Measurements from ENCODE around the gene MRM1.

The MRM1 gene

GRCh38 chr17:36592716-36593321 lies 8.6 kb upstream of the MRM1 start:
- Histone ChIP-seq H3K36me3 (ENCODE audit: control insufficient read depth, insufficient read depth, low read length) (peaks cover 30% of the 10 kb centered on the region), H3K27me3 (ENCODE audit: control insufficient read depth, insufficient read depth, low read length) (no peaks in the 10 kb centered on the region), H3K27ac (ENCODE audit: low read depth, low read length) (no peak overlapping the region), H3K9me3 (ENCODE audit: control insufficient read depth, insufficient read depth, low read depth, low read length) (no peaks in the 10 kb centered on the region), H3K4me3 (ENCODE audit: low read depth, low read length) (peak overlapping the region; percentile 91), H3K9ac (ENCODE audit: low read length) (peak overlapping the region; percentile 82), H3K4me1 (ENCODE audit: control insufficient read depth, insufficient read depth, low read length) (peaks cover 23% of the 10 kb centered on the region)

GRCh38 chr17:36593656-36594316 lies 7.6 kb upstream of the MRM1 start:
- no peak overlapping the region for H3K9ac ChIP-seq (ENCODE audit: low read length)
- peaks cover 23% of the 10 kb centered on the region for H3K4me1 ChIP-seq (ENCODE audit: control insufficient read depth, insufficient read depth, low read length)

GRCh38 chr17:36594626-36595401 lies 6.6 kb upstream of the MRM1 start:
- Histone ChIP-seq H3K36me3 (ENCODE audit: control insufficient read depth, insufficient read depth, low read length) (peaks cover 36% of the 10 kb centered on the region), H3K27ac (ENCODE audit: low read depth, low read length) (no peak overlapping the region), H3K9ac (ENCODE audit: low read length) (no peak overlapping the region)

More at GRCh38 chr17:36593656-36594316, 7.6 kb upstream of the MRM1 start:
- Histone ChIP-seq H3K27me3 (ENCODE audit: control insufficient read depth, insufficient read depth, low read length) (no peaks in the 10 kb centered on the region), H3K9me3 (ENCODE audit: control insufficient read depth, insufficient read depth, low read depth, low read length) (no peaks in the 10 kb centered on the region), H3K36me3 (ENCODE audit: control insufficient read depth, insufficient read depth, low read length) (peaks cover 31% of the 10 kb centered on the region), H3K4me3 (ENCODE audit: low read depth, low read length) (no peak overlapping the region), H3K27ac (ENCODE audit: low read depth, low read length) (no peak overlapping the region)

GRCh38 chr17:36597226-36597625 lies 4.2 kb upstream of the MRM1 start:
- H3K4me1 ChIP-seq (ENCODE audit: control insufficient read depth, insufficient read depth, low read length), result peaks cover 26% of the 10 kb centered on the region
- H3K27me3 ChIP-seq (ENCODE audit: control insufficient read depth, insufficient read depth, low read length), result no peaks in the 10 kb centered on the region
- no peak overlapping the region for H3K9ac ChIP-seq (ENCODE audit: low read length)
- no peak overlapping the region for H3K4me3 ChIP-seq (ENCODE audit: low read depth, low read length)
- H3K27ac ChIP-seq (ENCODE audit: low read depth, low read length), result no peak overlapping the region
- H3K36me3 ChIP-seq (ENCODE audit: control insufficient read depth, insufficient read depth, low read length), result peaks cover 38% of the 10 kb centered on the region
- no peaks in the 10 kb centered on the region for H3K9me3 ChIP-seq (ENCODE audit: control insufficient read depth, insufficient read depth, low read depth, low read length)

More at GRCh38 chr17:36594626-36595401, 6.6 kb upstream of the MRM1 start:
- no peak overlapping the region for H3K4me3 ChIP-seq (ENCODE audit: low read depth, low read length)
- no peaks in the 10 kb centered on the region for H3K9me3 ChIP-seq (ENCODE audit: control insufficient read depth, insufficient read depth, low read depth, low read length)
- H3K27me3 ChIP-seq (ENCODE audit: control insufficient read depth, insufficient read depth, low read length), result no peaks in the 10 kb centered on the region
- peaks cover 23% of the 10 kb centered on the region for H3K4me1 ChIP-seq (ENCODE audit: control insufficient read depth, insufficient read depth, low read length)

GRCh38 chr17:36597866-36598777 lies 3.3 kb upstream of the MRM1 start:
- peaks cover 18% of the 10 kb centered on the region for H3K4me1 ChIP-seq (ENCODE audit: control insufficient read depth, insufficient read depth, low read length)
- H3K4me3 ChIP-seq (ENCODE audit: low read depth, low read length), result no peak overlapping the region
- H3K9ac ChIP-seq (ENCODE audit: low read length), result no peak overlapping the region
- no peak overlapping the region for H3K27ac ChIP-seq (ENCODE audit: low read depth, low read length)
- H3K36me3 ChIP-seq (ENCODE audit: control insufficient read depth, insufficient read depth, low read length), result peaks cover 38% of the 10 kb centered on the region
- H3K9me3 ChIP-seq (ENCODE audit: control insufficient read depth, insufficient read depth, low read depth, low read length), result no peaks in the 10 kb centered on the region
- no peaks in the 10 kb centered on the region for H3K27me3 ChIP-seq (ENCODE audit: control insufficient read depth, insufficient read depth, low read length)

- H3K36me3 ChIP-seq (ENCODE audit: control insufficient read depth, insufficient read depth, low read length), result peaks cover 38% of the 10 kb centered on the region
Measured at GRCh38 chr17:36598951-36599401, 2.4 kb upstream of the MRM1 start.

GRCh38 chr17:36599546-36600250 lies 1.7 kb upstream of the MRM1 start:
- Histone ChIP-seq H3K4me1 (ENCODE audit: control insufficient read depth, insufficient read depth, low read length) (peaks cover 14% of the 10 kb centered on the region), H3K36me3 (ENCODE audit: control insufficient read depth, insufficient read depth, low read length) (peaks cover 37% of the 10 kb centered on the region), H3K9me3 (ENCODE audit: control insufficient read depth, insufficient read depth, low read depth, low read length) (no peaks in the 10 kb centered on the region), H3K4me3 (ENCODE audit: low read depth, low read length) (no peak overlapping the region), H3K27me3 (ENCODE audit: control insufficient read depth, insufficient read depth, low read length) (no peaks in the 10 kb centered on the region), H3K9ac (ENCODE audit: low read length) (no peak overlapping the region), H3K27ac (ENCODE audit: low read depth, low read length) (no peak overlapping the region)

More at GRCh38 chr17:36598951-36599401, 2.4 kb upstream of the MRM1 start:
- no peaks in the 10 kb centered on the region for H3K9me3 ChIP-seq (ENCODE audit: control insufficient read depth, insufficient read depth, low read depth, low read length)
- H3K27me3 ChIP-seq (ENCODE audit: control insufficient read depth, insufficient read depth, low read length), result no peaks in the 10 kb centered on the region
- no peak overlapping the region for H3K4me3 ChIP-seq (ENCODE audit: low read depth, low read length)
- H3K27ac ChIP-seq (ENCODE audit: low read depth, low read length), result no peak overlapping the region
- H3K9ac ChIP-seq (ENCODE audit: low read length), result no peak overlapping the region
- peaks cover 12% of the 10 kb centered on the region for H3K4me1 ChIP-seq (ENCODE audit: control insufficient read depth, insufficient read depth, low read length)

- Histone ChIP-seq H3K27ac (ENCODE audit: low read depth, low read length) (0 out of 2 replicates have a peak overlapping the region, but pooled peaks have one; percentile 15), H3K36me3 (ENCODE audit: control insufficient read depth, insufficient read depth, low read length) (peaks cover 32% of the 10 kb centered on the region), H3K27me3 (ENCODE audit: control insufficient read depth, insufficient read depth, low read length) (no peaks in the 10 kb centered on the region), H3K9ac (ENCODE audit: low read length) (peak overlapping the region; percentile 45), H3K4me3 (ENCODE audit: low read depth, low read length) (peak overlapping the region; percentile 78), H3K4me1 (ENCODE audit: control insufficient read depth, insufficient read depth, low read length) (peaks cover 14% of the 10 kb centered on the region), H3K9me3 (ENCODE audit: control insufficient read depth, insufficient read depth, low read depth, low read length) (no peaks in the 10 kb centered on the region)
Measured at GRCh38 chr17:36600465-36600864, 918 bp upstream of the MRM1 start.

GRCh38 chr17:36600936-36601302 lies 464 bp upstream of the MRM1 start:
- H3K4me3 ChIP-seq (ENCODE audit: low read depth, low read length), result peak overlapping the region; percentile 78
- peaks cover 28% of the 10 kb centered on the region for H3K36me3 ChIP-seq (ENCODE audit: control insufficient read depth, insufficient read depth, low read length)
- H3K27me3 ChIP-seq (ENCODE audit: control insufficient read depth, insufficient read depth, low read length), result no peaks in the 10 kb centered on the region
- H3K4me1 ChIP-seq (ENCODE audit: control insufficient read depth, insufficient read depth, low read length), result peaks cover 14% of the 10 kb centered on the region
- H3K9me3 ChIP-seq (ENCODE audit: control insufficient read depth, insufficient read depth, low read depth, low read length), result no peaks in the 10 kb centered on the region
- 0 out of 2 replicates have a peak overlapping the region, but pooled peaks have one; percentile 15 for H3K27ac ChIP-seq (ENCODE audit: low read depth, low read length)
- H3K9ac ChIP-seq (ENCODE audit: low read length), result peak overlapping the region; percentile 45
